PC-3 (cell line): ENCODE data around the gene SDC1. TPM values are rescaled to one million over a fixed set of nuclear protein-coding genes. Genes with fewer than 3 reads are reported as not detected.

Experiments used
- ATAC-seq: fragments of 200-7000 bp; cut with Tn5 transposase; 2 replicates; pipeline ENCODE4 v1.9.1; 2020; ENCODE audit warnings: mild to moderate bottlenecking, moderate library complexity
- BruUV-seq: library from RNA; stranded (reverse); fragments of 400-500 nt; replicated peaks from 2 replicates; lab custom pipeline; 2021; lab: Mats Ljungman, UMichigan
- CTCF ChIA-PET: fragments of 300-600 bp; sonication (Branson Sonifier 250); formaldehyde crosslinking; loops from one replicate; lab custom pipeline; 2022; ENCODE audit warnings: antibody characterized with exemption; lab: Charles Lee
- POLR2A ChIA-PET: fragments of 300-600 bp; sonication (Branson Sonifier 250); formaldehyde crosslinking; loops from one replicate; lab custom pipeline; 2022; ENCODE audit warnings: antibody characterized with exemption; ENCODE audit not compliant: unreplicated experiment; lab: Charles Lee
- DNase-seq: peaks from one replicate; pipeline ENCODE4 v3.0.0-alpha.2; 2015
- H2AFZ ChIP-seq: fragments of 300-600 bp; sonication (generic); 2 replicates; pipeline ENCODE4 v1.6.0; 2016; ENCODE audit warnings: antibody characterized with exemption, low read length
- H3F3A ChIP-seq: fragments of 300-600 bp; sonication (generic); one replicate; pipeline ENCODE4 v1.6.0; 2017; ENCODE audit warnings: antibody characterized with exemption, low read length, control low read depth, mild to moderate bottlenecking; ENCODE audit not compliant: unreplicated experiment
- H3K27ac ChIP-seq: fragments of 300-600 bp; sonication (generic); 2 replicates; pipeline ENCODE4 v1.5.1; 2016; ENCODE audit warnings: mild to moderate bottlenecking, low read length
- H3K27me3 ChIP-seq: fragments of 300-600 bp; sonication (generic); 2 replicates; pipeline ENCODE4 v1.6.1; 2016; ENCODE audit warnings: low read length, mixed read lengths
- H3K36me3 ChIP-seq: fragments of 300-600 bp; sonication (generic); 2 replicates; pipeline ENCODE4 v1.6.1; 2016; ENCODE audit warnings: low read depth, mixed run types, low read length, mixed read lengths
- H3K4me1 ChIP-seq: fragments of 300-600 bp; sonication (generic); 2 replicates; pipeline ENCODE4 v1.5.1; 2016; ENCODE audit warnings: low read length; ENCODE audit not compliant: insufficient read depth
- H3K4me2 ChIP-seq: fragments of 300-600 bp; sonication (generic); 2 replicates; pipeline ENCODE4 v1.6.0; 2016; ENCODE audit warnings: low read length
- H3K4me3 ChIP-seq: fragments of 300-600 bp; sonication (generic); 2 replicates; pipeline ENCODE4 v1.5.1; 2016; ENCODE audit warnings: mild to moderate bottlenecking, low read length, mixed read lengths
- H3K79me2 ChIP-seq: fragments of 300-600 bp; sonication (generic); 2 replicates; pipeline ENCODE4 v1.6.1; 2017; ENCODE audit warnings: low read length, mixed read lengths
- H3K9ac ChIP-seq: fragments of 300-600 bp; sonication (generic); 2 replicates; pipeline ENCODE4 v1.6.0; 2016; ENCODE audit warnings: mild to moderate bottlenecking, low read length
- H3K9me2 ChIP-seq: fragments of 300-600 bp; sonication (generic); replicated peaks from 2 replicates; pipeline ENCODE4 v1.6.1; 2016; ENCODE audit warnings: mixed run types, low read length, mixed read lengths
- H3K9me3 ChIP-seq: fragments of 300-600 bp; sonication (generic); 2 replicates; pipeline ENCODE4 v1.6.1; 2016; ENCODE audit warnings: low read length, mixed read lengths
- H4K20me1 ChIP-seq: fragments of 300-600 bp; sonication (generic); 2 replicates; pipeline ENCODE4 v1.6.1; 2016; ENCODE audit warnings: low read length, mixed read lengths
- CTCF ChIP-seq: fragments of 300-600 bp; sonication (generic); conservative IDR thresholded peaks from 2 replicates; pipeline ENCODE4 v1.5.1; 2017; ENCODE audit warnings: antibody characterized with exemption, low read depth, mild to moderate bottlenecking, low read length
- EZH2 ChIP-seq: fragments of 300-600 bp; sonication (generic); IDR thresholded peaks from one replicate; pipeline ENCODE4 v1.6.1; 2017; ENCODE audit warnings: antibody characterized with exemption, mild to moderate bottlenecking, low read length; ENCODE audit not compliant: unreplicated experiment
- EZH2phosphoT487 ChIP-seq: fragments of 300-600 bp; sonication (generic); IDR thresholded peaks from 2 replicates; pipeline ENCODE4 v1.6.1; 2018; ENCODE audit warnings: mild to moderate bottlenecking, antibody characterized with exemption, low read length, borderline replicate concordance
- intact Hi-C: fragments of 100-400 bp; cut with micrococcal nuclease; formaldehyde crosslinking; loops from 2 replicates; pipeline ENCODE4 v1.9.0; 2023
- total RNA-seq: library from RNA; depleted of rRNA; stranded (reverse); fragments of >200 nt; gene quantifications from 2 replicates; pipeline ENCODE4 v1.2.3, GENCODE V29; 2014

SDC1 gene
- total RNA-seq, 1 experiment from 2014 or later: 358 TPM

DNA sequence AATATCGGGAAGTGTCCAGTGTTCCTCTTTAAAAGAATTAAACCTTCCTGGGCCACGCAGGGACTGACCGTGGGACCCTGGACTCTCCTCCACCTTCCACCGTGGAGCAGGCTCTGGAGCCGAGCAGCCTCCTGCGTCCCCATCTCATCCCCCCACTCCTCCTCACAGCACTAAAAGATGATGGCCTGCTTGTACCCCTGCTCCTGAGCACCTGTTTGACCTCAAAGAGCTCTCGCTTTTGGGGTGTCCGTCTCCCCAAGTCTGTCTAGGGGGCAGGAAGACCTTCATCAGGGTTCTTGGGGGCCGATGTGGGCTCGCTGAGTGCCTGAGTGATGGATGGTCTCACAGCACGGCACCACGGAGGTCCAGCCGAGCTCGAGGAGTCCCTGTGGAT is 1.2 kb upstream of the SDC1 start:
- ATAC-seq (no peak), DNase-seq (no peak)
- intact Hi-C loops: no loop called here
- Histone ChIP-seq H3K4me1 (peaks cover 36% of the 10 kb centered on the region), H4K20me1 (peaks cover 19% of the 10 kb centered on the region), H3K4me2 (peak overlapping the region; percentile 87), H3K27me3 (no peaks in the 10 kb centered on the region), H3F3A (peaks cover 6% of the 10 kb centered on the region), H3K9me2 (no peaks in the 10 kb centered on the region), H3K9ac (peak overlapping the region; percentile 89; the same call in 1 of the 2 replicates), H3K36me3 (0 out of 2 replicates have a peak, but pooled peaks cover 3% of the 10 kb centered on the region), H3K79me2 (peaks cover 38% of the 10 kb centered on the region), H3K4me3 (no peak overlapping the region; the same call in 1 of the 2 replicates), H3K9me3 (no peaks in the 10 kb centered on the region), H2AFZ (no peak overlapping the region), H3K27ac (peak overlapping the region; percentile 73)
- BruUV-seq: no TSS peak
- CTCF ChIA-PET: interaction anchor here (1.6 to 2.4 kb wide), 3 partner anchors 10 to 270 kb away, joined by 7 to 14 read pairs (median 11); no protein-coding TSS in a partner anchor
- POLR2A ChIA-PET: no interaction called here
- TF ChIP-seq EZH2phosphoT487 (no peak), EZH2 (no peak), CTCF (no peak)

DNA sequence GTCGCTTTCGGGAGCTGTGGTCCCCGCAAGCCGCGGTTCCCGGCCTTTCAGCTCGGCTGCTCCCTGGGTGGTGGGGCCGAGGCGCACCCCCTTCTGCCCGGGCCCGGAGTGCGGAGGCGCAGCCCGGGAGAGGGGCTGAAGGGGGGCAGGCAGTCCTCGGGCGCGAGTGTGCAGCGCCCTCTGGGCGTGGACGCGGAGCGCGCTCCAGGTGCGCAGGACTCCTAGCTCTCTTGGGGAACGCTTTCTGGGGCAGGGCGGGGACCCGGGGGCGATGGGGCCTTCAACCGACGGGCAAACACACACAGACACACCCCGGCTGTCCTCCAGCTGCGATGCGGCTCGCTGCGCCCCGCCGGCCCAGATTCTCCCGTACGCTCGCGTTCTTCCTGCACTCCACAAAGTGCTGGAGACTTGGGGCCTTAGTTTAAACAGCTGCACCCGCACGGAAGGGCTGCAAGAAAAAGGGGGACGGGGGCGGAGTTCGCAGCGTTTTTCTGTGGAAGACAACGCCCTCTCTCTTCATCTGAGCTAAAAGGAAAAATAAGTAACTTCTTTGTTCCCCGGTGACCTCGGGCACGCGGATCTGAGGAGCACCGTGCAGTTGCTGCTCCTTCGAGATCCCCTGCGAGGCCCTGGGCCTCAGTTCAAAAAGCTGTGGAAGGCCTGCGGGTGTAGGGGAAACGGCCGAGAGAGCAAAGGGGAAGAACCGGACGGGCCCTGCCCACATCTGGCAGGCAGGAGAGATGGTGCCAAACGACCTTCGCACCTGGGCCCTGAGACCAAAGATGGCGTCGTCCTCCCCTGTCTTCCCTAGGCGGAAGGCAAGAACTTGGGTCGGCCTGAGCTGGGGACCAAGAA is 593 bp upstream of the SDC1 start:
- Histone ChIP-seq H3K27me3 (no peaks in the 10 kb centered on the region), H3K4me1 (peaks cover 36% of the 10 kb centered on the region), H3K79me2 (peaks cover 44% of the 10 kb centered on the region), H3K9me3 (no peaks in the 10 kb centered on the region), H3K4me3 (peak overlapping the region; percentile 78), H3K27ac (peak overlapping the region; percentile 73), H3K4me2 (peak overlapping the region; percentile 87), H4K20me1 (peaks cover 25% of the 10 kb centered on the region), H3K36me3 (peaks cover 9% of the 10 kb centered on the region; the same call in 1 of the 2 replicates), H3K9me2 (no peaks in the 10 kb centered on the region), H3F3A (peaks cover under 1% of the 10 kb centered on the region), H3K9ac (peak overlapping the region; percentile 89), H2AFZ (peak overlapping the region; percentile 67)
- ATAC-seq (peak; percentile 70), DNase-seq (peak; percentile 78)
- ChIA-PET CTCF (interaction anchor here (0.6 to 2.4 kb wide), 10 partner anchors 10 to 460 kb away, joined by 3 to 14 read pairs (median 6); no protein-coding TSS in a partner anchor), POLR2A (interaction anchor here (0.5 to 1.0 kb wide), 6 partner anchors 10 to 438 kb away, joined by 3 to 10 read pairs (median 5); no protein-coding TSS in a partner anchor)
- TF ChIP-seq EZH2 (no peak), EZH2phosphoT487 (no peak), CTCF (peak; percentile 72)
- BruUV-seq: TSS peak; percentile 85
- intact Hi-C loops: loop anchor here (1.0 to 2.0 kb wide), 3 partner anchors 43 to 119 kb away; no protein-coding TSS in a partner anchor
